Cardiac fibroblast (primary cell): ENCODE results near the gene MUC3A.
A peak's percentile ranks its signal among the peaks of the same experiment; 100 is the strongest.

Experiments used
- DNase-seq, 2 donors: peaks; one replicate each; pipeline versions ENCODE4 v3.0.0 to v3.0.0-alpha.2; 2010; ENCODE audit warnings: low read depth in 2 of 2
- H3K4me3 ChIP-seq, 2 donors: replicated peaks in 1 of 2; 1 replicate in 1 of 2; 2 replicates in 1 of 2; pipeline ENCODE4 v1.5.1; 2011; ENCODE audit warnings: low read depth in 2 of 2, low read length in 2 of 2, mild to moderate bottlenecking in 2 of 2, moderate library complexity in 1 of 2
- CTCF ChIP-seq: IDR thresholded peaks from one replicate; pipeline ENCODE4 v1.5.1; 2011; ENCODE audit warnings: low read depth, mild to moderate bottlenecking, low read length, inconsistent platforms

MUC3A gene

GRCh38 chr7:100966542-100967291 is 17.4 kb downstream of the MUC3A start:
- no peak for DNase-seq
- TF ChIP-seq CTCF: no peak
- peak overlapping the region in 1 of 2 donors; percentile 2 for H3K4me3 ChIP-seq

GRCh38 chr7:100967292-100967863 is 18.0 kb downstream of the MUC3A start:
- no peak overlapping the region for H3K4me3 ChIP-seq
- no peak for TF ChIP-seq CTCF
- DNase-seq: no peak

GRCh38 chr7:100968031-100968430 is 18.7 kb downstream of the MUC3A start:
- no peak for TF ChIP-seq CTCF
- DNase-seq: no peak
- H3K4me3 ChIP-seq: no peak overlapping the region

- DNase-seq: no peak
- H3K4me3 ChIP-seq: no peak overlapping the region
- TF ChIP-seq CTCF: no peak
Observed at GRCh38 chr7:100968650-100969049, 19.3 kb downstream of the MUC3A start.

- no peak for TF ChIP-seq CTCF
- no peak within 1 kb of the TSS for H3K4me3 ChIP-seq
- DNase-seq: no peak
Observed at GRCh38 chr7:100969066-100969615, 19.8 kb downstream of the MUC3A start, which contains the start of gene MUC12. TSS of gene MUC12 (plus strand) at chr7:100969565. CDS start at chr7:100969623, 58 bp downstream.

GRCh38 chr7:100971111-100972001 is 22.0 kb downstream of the MUC3A start:
- DNase-seq: no peak
- no peak for TF ChIP-seq CTCF
- no peak overlapping the region for H3K4me3 ChIP-seq
